ENCODE data around the gene RDX. TPM values are rescaled to one million over a fixed set of nuclear protein-coding genes. Genes with fewer than 3 reads are reported as not detected.

RDX gene
- total RNA-seq, 1 experiment from 2014 or later: 250 TPM

- H3K27me3 ChIP-seq (replicated peaks; ENCODE audit: control insufficient read depth, insufficient read depth, low read length): no peaks in the 10 kb centered on the region
- TF ChIP-seq, protein P1, sequence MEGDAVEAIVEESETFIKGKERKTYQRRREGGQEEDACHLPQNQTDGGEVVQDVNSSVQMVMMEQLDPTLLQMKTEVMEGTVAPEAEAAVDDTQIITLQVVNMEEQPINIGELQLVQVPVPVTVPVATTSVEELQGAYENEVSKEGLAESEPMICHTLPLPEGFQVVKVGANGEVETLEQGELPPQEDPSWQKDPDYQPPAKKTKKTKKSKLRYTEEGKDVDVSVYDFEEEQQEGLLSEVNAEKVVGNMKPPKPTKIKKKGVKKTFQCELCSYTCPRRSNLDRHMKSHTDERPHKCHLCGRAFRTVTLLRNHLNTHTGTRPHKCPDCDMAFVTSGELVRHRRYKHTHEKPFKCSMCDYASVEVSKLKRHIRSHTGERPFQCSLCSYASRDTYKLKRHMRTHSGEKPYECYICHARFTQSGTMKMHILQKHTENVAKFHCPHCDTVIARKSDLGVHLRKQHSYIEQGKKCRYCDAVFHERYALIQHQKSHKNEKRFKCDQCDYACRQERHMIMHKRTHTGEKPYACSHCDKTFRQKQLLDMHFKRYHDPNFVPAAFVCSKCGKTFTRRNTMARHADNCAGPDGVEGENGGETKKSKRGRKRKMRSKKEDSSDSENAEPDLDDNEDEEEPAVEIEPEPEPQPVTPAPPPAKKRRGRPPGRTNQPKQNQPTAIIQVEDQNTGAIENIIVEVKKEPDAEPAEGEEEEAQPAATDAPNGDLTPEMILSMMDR (IDR thresholded peaks at IDR 0.05; ENCODE audit: insufficient read depth in 1 of 2, low read depth in 1 of 2, low read length in 1 of 2, severe bottlenecking in 1 of 2, unreplicated experiment in 1 of 2): no peak
- H3K4me1 ChIP-seq: peaks cover 31% of the 10 kb centered on the region
- Mint-ChIP-seq H3K4me1 (ENCODE audit: low read depth, unreplicated experiment) (peaks cover 31% of the 10 kb centered on the region), H3K27me3 (ENCODE audit: insufficient read depth, unreplicated experiment) (no peaks in the 10 kb centered on the region), H3K4me3 (ENCODE audit: unreplicated experiment) (no peak overlapping the region), H3K27ac (ENCODE audit: unreplicated experiment) (no peak overlapping the region), H3K36me3 (ENCODE audit: insufficient read depth, unreplicated experiment) (no peaks in the 10 kb centered on the region), H3K9me3 (ENCODE audit: unreplicated experiment) (no peaks in the 10 kb centered on the region)
- H3K36me3 ChIP-seq (ENCODE audit: control insufficient read depth, insufficient read depth, low read length): no peaks in the 10 kb centered on the region
- H3K9me3 ChIP-seq: no peaks in the 10 kb centered on the region
- CTCF ChIA-PET: interaction anchor here (0.7 to 1.2 kb wide), 3 partner anchors 47 to 118 kb away, joined by 3 read pairs; no protein-coding TSS in a partner anchor
- POLR2A ChIA-PET: no interaction called here
- BruUV-seq (replicated peaks): no TSS peak
- no peak for DNase-seq
- intact Hi-C loops (cut with micrococcal nuclease; ENCODE audit: unreplicated experiment): loop anchor here (2.0 kb wide), 2 partner anchors 17 to 21 kb away; no protein-coding TSS in a partner anchor
- no peak overlapping the region for H3K4me3 ChIP-seq (ENCODE audit: low read depth, low read length)
These were observed 23.1 kb upstream of the RDX start for GRCh38 chr11:110319501-110319900.

DNA sequence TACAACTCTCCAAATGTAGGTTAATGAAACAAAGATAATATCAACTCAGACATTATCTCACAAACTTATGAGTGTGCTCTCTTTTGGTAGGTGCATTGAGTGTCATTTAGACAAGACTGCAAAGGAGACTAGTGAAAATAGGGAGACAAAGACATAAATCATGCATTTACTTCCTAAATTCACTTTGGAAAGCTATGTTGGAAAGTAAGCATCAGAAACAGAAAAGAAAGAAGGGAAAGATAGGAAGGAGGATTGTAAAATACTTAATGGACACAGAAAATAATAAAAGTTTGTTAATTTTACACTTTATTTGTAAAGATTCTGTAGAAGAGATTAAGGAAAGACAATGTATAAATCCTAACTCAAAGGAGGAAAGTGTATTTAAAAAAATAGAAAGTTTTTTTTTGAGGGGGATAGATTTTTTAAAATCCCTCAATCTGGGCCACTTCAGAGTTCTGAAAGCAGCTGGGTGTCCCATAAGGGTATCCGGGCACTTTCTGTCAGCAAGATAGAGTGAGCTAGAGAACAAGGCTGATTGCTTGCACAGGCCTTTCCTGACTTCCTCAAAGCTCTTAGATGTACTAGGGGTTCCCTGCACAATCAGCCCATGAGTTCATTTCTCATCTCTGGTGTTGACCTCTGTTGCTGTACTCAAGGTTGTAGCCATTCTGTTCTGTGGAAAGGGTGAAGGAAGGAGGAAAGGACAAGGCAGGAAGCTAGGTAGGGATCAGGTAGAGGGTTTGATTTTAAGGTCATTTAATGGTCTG is 22.4 kb upstream of the RDX start:
- intact Hi-C loops (cut with micrococcal nuclease; ENCODE audit: unreplicated experiment): loop anchor here (2.0 kb wide), 2 partner anchors 18 to 20 kb away; no protein-coding TSS in a partner anchor
- Mint-ChIP-seq H3K9me3 (ENCODE audit: unreplicated experiment) (no peaks in the 10 kb centered on the region), H3K27me3 (ENCODE audit: insufficient read depth, unreplicated experiment) (no peaks in the 10 kb centered on the region), H3K36me3 (ENCODE audit: insufficient read depth, unreplicated experiment) (no peaks in the 10 kb centered on the region), H3K27ac (ENCODE audit: unreplicated experiment) (no peak overlapping the region), H3K4me3 (ENCODE audit: unreplicated experiment) (no peak overlapping the region), H3K4me1 (ENCODE audit: low read depth, unreplicated experiment) (peaks cover 31% of the 10 kb centered on the region)
- CTCF ChIA-PET: interaction anchor here (0.6 to 1.2 kb wide), 3 partner anchors 47 to 117 kb away, joined by 3 read pairs; no protein-coding TSS in a partner anchor
- Histone ChIP-seq H3K9me3 (no peaks in the 10 kb centered on the region), H3K36me3 (ENCODE audit: control insufficient read depth, insufficient read depth, low read length) (no peaks in the 10 kb centered on the region), H3K4me3 (ENCODE audit: low read depth, low read length) (no peak overlapping the region), H3K27me3 (replicated peaks; ENCODE audit: control insufficient read depth, insufficient read depth, low read length) (no peaks in the 10 kb centered on the region), H3K4me1 (peaks cover 31% of the 10 kb centered on the region)
- no TSS peak for BruUV-seq (replicated peaks)
- no peak for DNase-seq
- TF ChIP-seq, protein P1 (IDR thresholded peaks at IDR 0.05; ENCODE audit: insufficient read depth in 1 of 2, low read depth in 1 of 2, low read length in 1 of 2, severe bottlenecking in 1 of 2, unreplicated experiment in 1 of 2): no peak
- POLR2A ChIA-PET: interaction anchor here (0.7 kb wide), 1 partner anchor 1747 kb away, joined by 5 read pairs; no protein-coding TSS in a partner anchor

- Mint-ChIP-seq H3K36me3 (ENCODE audit: insufficient read depth, unreplicated experiment) (no peaks in the 10 kb centered on the region), H3K4me3 (ENCODE audit: unreplicated experiment) (no peak overlapping the region), H3K27ac (ENCODE audit: unreplicated experiment) (no peak overlapping the region), H3K4me1 (ENCODE audit: low read depth, unreplicated experiment) (peaks cover 31% of the 10 kb centered on the region), H3K27me3 (ENCODE audit: insufficient read depth, unreplicated experiment) (no peaks in the 10 kb centered on the region), H3K9me3 (ENCODE audit: unreplicated experiment) (no peaks in the 10 kb centered on the region)
- DNase-seq: no peak
- Histone ChIP-seq H3K4me1 (peaks cover 32% of the 10 kb centered on the region), H3K27me3 (replicated peaks; ENCODE audit: control insufficient read depth, insufficient read depth, low read length) (no peaks in the 10 kb centered on the region), H3K36me3 (ENCODE audit: control insufficient read depth, insufficient read depth, low read length) (no peaks in the 10 kb centered on the region), H3K4me3 (ENCODE audit: low read depth, low read length) (no peak overlapping the region), H3K9me3 (no peaks in the 10 kb centered on the region)
- TF ChIP-seq, protein P1 (IDR thresholded peaks at IDR 0.05; ENCODE audit: insufficient read depth in 1 of 2, low read depth in 1 of 2, low read length in 1 of 2, severe bottlenecking in 1 of 2, unreplicated experiment in 1 of 2): no peak
- no TSS peak for BruUV-seq (replicated peaks)
- intact Hi-C loops (cut with micrococcal nuclease; ENCODE audit: unreplicated experiment): no loop called here
- POLR2A ChIA-PET: interaction anchor here (0.7 kb wide), 1 partner anchor 45 kb away, joined by 15 read pairs; no protein-coding TSS in a partner anchor
- CTCF ChIA-PET: interaction anchor here (1.2 kb wide), 1 partner anchor 19 kb away, joined by 3 read pairs; no protein-coding TSS in a partner anchor
These were observed 21.1 kb upstream of the RDX start for GRCh38 chr11:110317516-110317932.
